Left ventricle myocardium inferior (tissue), 1 donor: ENCODE measurements around the gene MAP1B. TPM values are rescaled to one million over a fixed set of nuclear protein-coding genes. Genes with fewer than 3 reads are reported as not detected.
A peak's percentile ranks its signal among the peaks of the same experiment; 100 is the strongest.
"Not testable (repeated sequence)": the region's sequence is repeated elsewhere in the genome, so short reads cannot be mapped to it uniquely, and the experiment has no call there.

Source experiments
- DNase-seq: peaks from one replicate; pipeline ENCODE4 v3.0.0-alpha.2; 2020
- H3K27ac ChIP-seq: fragments of 200-600 bp; replicated peaks from 2 replicates; pipeline ENCODE4 v1.8.0; 2021
- H3K27me3 ChIP-seq: fragments of 200-600 bp; 2 replicates; pipeline ENCODE4 v1.8.0; 2021; ENCODE audit warnings: low read depth
- H3K36me3 ChIP-seq: fragments of 200-600 bp; 2 replicates; pipeline ENCODE4 v1.8.0; 2021
- H3K4me1 ChIP-seq: fragments of 200-600 bp; 2 replicates; pipeline ENCODE4 v1.8.0; 2021
- H3K4me3 ChIP-seq: fragments of 200-600 bp; 2 replicates; pipeline ENCODE4 v1.8.0; 2021; ENCODE audit warnings: mild to moderate bottlenecking, moderate library complexity
- H3K9me3 ChIP-seq: fragments of 200-600 bp; replicated peaks from 2 replicates; pipeline ENCODE4 v1.8.0; 2021
- intact Hi-C: fragments of 100-400 bp; cut with micrococcal nuclease; formaldehyde crosslinking; loops from one replicate; pipeline ENCODE4 v1.11.0; 2022
- total RNA-seq: library from RNA; stranded (reverse); fragmentation: NEBNext Ultra II Directional; extraction: Animal tissue kit (Norgen Biotek cat#: 25700); gene quantifications from one replicate; pipeline ENCODE4 v1.2.1, GENCODE V29; 2021
- TF ChIP-seq, protein P1 (sequence below): fragments of 200-600 bp; IDR thresholded peaks from 2 replicates; pipeline ENCODE4 v1.8.0; 2021; ENCODE audit warnings: antibody characterized with exemption, mild to moderate bottlenecking, borderline replicate concordance
- donor health status: DM: no; HTN: yes; CAD: no; lungs with severe emphysema.

Gene MAP1B
- total RNA-seq, 1 donor from 2014 or later = 73.2 TPM

DNA sequence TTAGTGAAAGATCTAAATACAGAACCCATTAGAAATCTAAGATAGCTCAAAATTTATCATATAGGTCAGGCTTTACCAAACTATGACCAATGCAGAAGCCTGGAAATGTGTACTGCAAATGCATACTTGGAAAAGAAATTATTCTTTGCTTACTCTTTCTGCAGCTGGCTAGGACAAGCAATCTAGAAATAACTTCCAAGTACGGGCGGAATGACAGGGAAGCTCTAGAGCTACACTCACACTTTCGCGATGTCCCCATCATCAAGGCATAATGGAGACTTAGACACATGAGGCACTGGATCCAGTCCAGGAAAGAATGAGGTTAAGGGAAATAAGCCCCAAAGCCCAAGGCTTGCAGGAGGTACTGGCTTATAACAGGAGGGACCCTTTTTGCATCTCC lies 22.4 kb upstream of the MAP1B start:
- TF ChIP-seq, protein P1, sequence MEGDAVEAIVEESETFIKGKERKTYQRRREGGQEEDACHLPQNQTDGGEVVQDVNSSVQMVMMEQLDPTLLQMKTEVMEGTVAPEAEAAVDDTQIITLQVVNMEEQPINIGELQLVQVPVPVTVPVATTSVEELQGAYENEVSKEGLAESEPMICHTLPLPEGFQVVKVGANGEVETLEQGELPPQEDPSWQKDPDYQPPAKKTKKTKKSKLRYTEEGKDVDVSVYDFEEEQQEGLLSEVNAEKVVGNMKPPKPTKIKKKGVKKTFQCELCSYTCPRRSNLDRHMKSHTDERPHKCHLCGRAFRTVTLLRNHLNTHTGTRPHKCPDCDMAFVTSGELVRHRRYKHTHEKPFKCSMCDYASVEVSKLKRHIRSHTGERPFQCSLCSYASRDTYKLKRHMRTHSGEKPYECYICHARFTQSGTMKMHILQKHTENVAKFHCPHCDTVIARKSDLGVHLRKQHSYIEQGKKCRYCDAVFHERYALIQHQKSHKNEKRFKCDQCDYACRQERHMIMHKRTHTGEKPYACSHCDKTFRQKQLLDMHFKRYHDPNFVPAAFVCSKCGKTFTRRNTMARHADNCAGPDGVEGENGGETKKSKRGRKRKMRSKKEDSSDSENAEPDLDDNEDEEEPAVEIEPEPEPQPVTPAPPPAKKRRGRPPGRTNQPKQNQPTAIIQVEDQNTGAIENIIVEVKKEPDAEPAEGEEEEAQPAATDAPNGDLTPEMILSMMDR = no peak
- Histone ChIP-seq H3K27ac (peak overlapping the region; percentile 39), H3K9me3 (no peaks in the 10 kb centered on the region), H3K4me1 (no peaks in the 10 kb centered on the region), H3K27me3 (peaks cover 21% of the 10 kb centered on the region), H3K4me3 (no peak overlapping the region), H3K36me3 (no peaks in the 10 kb centered on the region)
- no peak for DNase-seq
- intact Hi-C loops = no loop called here

DNA sequence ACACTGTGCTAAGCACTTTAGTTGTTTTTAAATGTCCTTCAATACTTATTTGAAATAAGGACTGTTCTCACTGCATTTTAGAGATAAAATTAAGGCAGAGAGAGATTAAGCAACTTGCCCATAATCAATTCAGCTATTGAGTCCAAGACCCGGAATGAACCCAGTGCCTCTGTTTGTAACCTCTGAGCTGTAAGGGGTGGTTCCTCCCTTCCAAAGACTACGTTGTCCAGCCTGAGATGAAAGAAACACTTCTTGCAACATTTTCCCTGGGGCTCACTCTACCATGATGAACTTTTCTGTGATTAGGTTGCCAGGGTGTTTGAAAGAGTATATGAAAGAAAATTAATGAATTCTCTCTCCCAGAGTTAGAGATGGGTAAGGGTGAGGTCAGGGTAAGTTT lies 22.0 kb upstream of the MAP1B start:
- no peaks in the 10 kb centered on the region for H3K9me3 ChIP-seq
- DNase-seq = no peak
- peak overlapping the region; percentile 39 for H3K27ac ChIP-seq
- no peaks in the 10 kb centered on the region for H3K4me1 ChIP-seq
- intact Hi-C loops = no loop called here
- H3K27me3 ChIP-seq = peaks cover 21% of the 10 kb centered on the region
- no peak overlapping the region for H3K4me3 ChIP-seq
- no peaks in the 10 kb centered on the region for H3K36me3 ChIP-seq
- TF ChIP-seq, protein P1 = no peak

DNA sequence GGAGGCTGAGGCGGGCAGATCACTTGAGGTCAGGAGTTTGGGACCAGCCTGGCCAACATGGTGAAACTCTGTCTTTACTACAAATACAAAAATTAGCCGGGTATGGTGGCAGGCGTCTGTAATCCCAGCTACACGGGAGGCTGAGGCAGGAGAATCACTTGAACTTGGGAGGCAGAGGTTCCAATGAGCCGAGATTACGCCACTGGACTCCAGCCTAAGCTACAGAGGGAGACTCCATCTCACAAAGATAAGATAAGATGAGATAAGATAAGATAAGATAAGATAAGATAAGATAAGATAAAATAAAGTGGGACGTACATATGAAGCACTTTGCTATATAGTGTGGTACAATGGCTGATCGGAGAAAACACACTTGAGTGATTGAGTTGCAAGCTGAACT lies 17.6 kb upstream of the MAP1B start:
- intact Hi-C loops, H3K36me3 ChIP-seq, H3K9me3 ChIP-seq, H3K4me3 ChIP-seq, H3K4me1 ChIP-seq, DNase-seq, H3K27ac ChIP-seq: not testable (repeated sequence)
- peaks cover 12% of the 10 kb centered on the region for H3K27me3 ChIP-seq

DNA sequence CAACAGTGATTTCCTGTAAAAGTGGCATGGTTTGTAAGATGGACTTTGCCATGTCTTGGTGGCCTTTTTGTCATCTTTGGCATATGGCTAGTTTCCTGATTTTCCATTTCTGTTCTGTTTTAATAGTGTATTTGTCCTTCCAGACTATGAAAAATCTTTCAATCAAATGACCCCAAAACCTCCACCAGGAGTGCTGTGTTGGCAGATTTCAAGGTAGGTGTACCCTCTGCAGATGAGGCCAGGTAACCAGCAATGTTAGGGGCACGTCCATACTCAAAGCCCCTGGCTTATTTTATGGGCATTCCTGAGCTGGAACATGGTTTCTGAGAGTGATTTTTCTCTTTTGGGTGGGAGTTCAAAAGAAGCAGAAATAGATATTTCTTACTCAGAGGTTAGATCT lies 15.2 kb upstream of the MAP1B start:
- no peak for DNase-seq
- no peaks in the 10 kb centered on the region for H3K36me3 ChIP-seq
- no peak overlapping the region for H3K4me3 ChIP-seq
- no peaks in the 10 kb centered on the region for H3K4me1 ChIP-seq
- H3K9me3 ChIP-seq = no peaks in the 10 kb centered on the region
- peaks cover 7% of the 10 kb centered on the region for H3K27me3 ChIP-seq
- no peak overlapping the region for H3K27ac ChIP-seq
- TF ChIP-seq, protein P1 = no peak
- intact Hi-C loops = no loop called here

DNA sequence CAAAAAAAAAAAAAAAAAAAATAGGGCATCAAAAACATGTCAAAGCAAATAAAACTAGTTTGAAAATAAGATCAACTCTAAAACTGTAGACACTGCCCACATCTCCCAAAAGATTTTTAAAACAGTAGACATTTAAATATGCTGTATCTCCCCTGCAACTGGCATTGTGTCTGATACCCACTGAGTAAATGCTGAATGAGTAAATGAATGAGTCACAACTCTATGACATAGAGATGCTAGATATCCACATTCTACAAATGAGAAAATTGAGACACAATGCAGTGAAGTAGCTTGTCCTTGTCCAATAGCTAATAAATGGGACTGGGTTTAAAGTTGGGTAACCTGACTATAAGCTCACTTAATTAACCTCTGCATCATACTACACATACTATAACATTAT lies 14.1 kb upstream of the MAP1B start:
- Histone ChIP-seq H3K9me3 (no peaks in the 10 kb centered on the region), H3K27me3 (peaks cover under 1% of the 10 kb centered on the region), H3K4me3 (no peak overlapping the region), H3K4me1 (no peaks in the 10 kb centered on the region), H3K27ac (no peak overlapping the region), H3K36me3 (no peaks in the 10 kb centered on the region)
- TF ChIP-seq, protein P1 = no peak
- intact Hi-C loops = no loop called here
- no peak for DNase-seq

DNA sequence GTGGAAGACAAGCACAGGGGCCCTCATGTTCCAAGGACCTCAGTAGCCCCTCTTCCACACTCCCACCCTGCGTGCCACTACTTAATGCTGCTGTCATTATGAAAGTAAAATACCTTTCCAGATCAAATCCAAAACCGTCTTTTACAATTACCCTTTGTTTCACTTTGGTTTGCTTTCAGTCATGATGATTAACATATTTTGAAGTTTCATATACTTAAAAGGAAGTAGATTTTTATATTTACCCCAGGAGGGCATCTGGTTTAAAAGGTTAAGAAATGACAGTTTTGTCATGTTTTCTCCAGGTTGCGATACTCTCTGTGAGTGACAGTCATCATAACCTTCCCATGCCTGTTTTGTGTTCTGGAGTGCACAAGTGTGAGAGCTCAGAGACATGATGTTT lies 13.5 kb upstream of the MAP1B start:
- Histone ChIP-seq H3K27ac (no peak overlapping the region), H3K4me1 (no peaks in the 10 kb centered on the region), H3K9me3 (no peaks in the 10 kb centered on the region), H3K27me3 (no peaks in the 10 kb centered on the region), H3K36me3 (no peaks in the 10 kb centered on the region), H3K4me3 (no peak overlapping the region)
- no peak for DNase-seq
- TF ChIP-seq, protein P1 = no peak
- intact Hi-C loops = no loop called here
